ENCODE results near the gene VPS37B.
"Not testable (repeated sequence)": the region's sequence is repeated elsewhere in the genome, so short reads cannot be mapped to it uniquely, and the experiment has no call there.

Gene VPS37B

GRCh38 chr12:122927756-122928403 lies 32.0 kb upstream of the VPS37B start:
- H3K27ac Mint-ChIP-seq: no peak overlapping the region
- no peak overlapping the region for H3K4me3 Mint-ChIP-seq
- H3K27me3 Mint-ChIP-seq: no peaks in the 10 kb centered on the region
- H3K4me1 Mint-ChIP-seq (ENCODE audit: low read depth): no peaks in the 10 kb centered on the region
- H3K36me3 Mint-ChIP-seq: no peaks in the 10 kb centered on the region
- H3K9me3 Mint-ChIP-seq (ENCODE audit: low read depth): no peaks in the 10 kb centered on the region

- Mint-ChIP-seq H3K27me3 (no peaks in the 10 kb centered on the region), H3K4me1 (ENCODE audit: low read depth) (no peaks in the 10 kb centered on the region), H3K4me3 (no peak overlapping the region), H3K36me3 (no peaks in the 10 kb centered on the region), H3K9me3 (ENCODE audit: low read depth) (no peaks in the 10 kb centered on the region), H3K27ac (no peak overlapping the region)
Observed at GRCh38 chr12:122921917-122922316, 26.0 kb upstream of the VPS37B start.

- H3K4me3 Mint-ChIP-seq: no peak overlapping the region
- H3K27ac Mint-ChIP-seq: no peak overlapping the region
- no peaks in the 10 kb centered on the region for H3K27me3 Mint-ChIP-seq
- no peaks in the 10 kb centered on the region for H3K36me3 Mint-ChIP-seq
- H3K4me1 Mint-ChIP-seq (ENCODE audit: low read depth): peaks cover 2% of the 10 kb centered on the region
- no peaks in the 10 kb centered on the region for H3K9me3 Mint-ChIP-seq (ENCODE audit: low read depth)
Observed at GRCh38 chr12:122920687-122921086, 24.8 kb upstream of the VPS37B start.

DNA sequence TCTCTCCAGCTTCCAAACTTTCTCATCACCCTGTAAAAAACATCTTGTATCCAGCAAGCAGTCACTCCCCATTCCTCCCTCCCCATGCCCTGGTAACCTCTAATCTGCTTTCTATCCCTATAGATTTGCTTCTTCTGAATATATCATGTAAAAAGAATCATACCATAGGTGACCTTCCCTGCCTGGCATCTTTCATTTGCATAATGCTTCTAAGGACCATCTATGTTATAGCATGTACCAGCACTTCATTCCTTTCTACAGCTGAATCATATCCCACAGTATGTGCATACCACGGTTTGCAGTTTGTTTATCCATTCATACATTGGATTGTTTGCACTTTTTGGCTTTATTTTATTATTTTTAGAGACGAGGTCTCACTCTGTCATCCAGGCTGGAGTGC lies 22.9 kb upstream of the VPS37B start:
- Mint-ChIP-seq H3K36me3 (no peaks in the 10 kb centered on the region), H3K9me3 (ENCODE audit: low read depth) (no peaks in the 10 kb centered on the region), H3K27me3 (no peaks in the 10 kb centered on the region), H3K4me1 (ENCODE audit: low read depth) (peaks cover 2% of the 10 kb centered on the region), H3K27ac (no peak overlapping the region), H3K4me3 (no peak overlapping the region)

DNA sequence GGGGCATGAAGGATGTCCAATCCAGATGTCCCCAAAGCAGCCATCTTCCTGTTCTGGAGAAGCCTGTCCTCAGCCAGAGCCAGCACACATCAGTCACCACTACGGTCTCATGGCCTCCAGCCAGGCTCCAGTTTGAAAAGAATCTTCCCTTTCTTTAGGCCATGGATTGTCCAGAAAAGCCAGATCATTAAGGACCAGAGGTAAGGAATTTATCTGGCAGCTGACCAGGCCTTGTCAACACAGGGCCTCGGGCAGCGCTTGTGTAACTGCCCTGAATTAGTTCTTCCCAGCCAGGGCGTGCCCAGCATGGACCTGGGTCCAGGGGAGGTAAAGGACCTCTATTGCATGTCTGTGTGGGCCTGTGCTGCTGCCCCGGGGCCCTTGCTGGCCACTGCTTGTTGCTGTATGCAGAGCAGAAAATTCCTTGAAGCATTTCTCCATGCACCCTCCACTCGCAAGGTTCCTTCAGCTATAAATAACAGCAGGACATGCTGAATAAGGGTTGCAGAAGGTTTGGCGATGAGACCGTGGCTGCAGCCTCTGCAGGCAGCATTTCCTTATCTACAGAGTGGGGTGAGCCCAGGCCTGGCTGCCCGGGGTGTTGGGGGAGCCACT lies 21.7 kb upstream of the VPS37B start:
- Mint-ChIP-seq H3K4me1 (ENCODE audit: low read depth) (peaks cover 2% of the 10 kb centered on the region), H3K27ac (no peak overlapping the region)

GRCh38 chr12:122909442-122910288 lies 13.7 kb upstream of the VPS37B start:
- H3K4me1 Mint-ChIP-seq (ENCODE audit: low read depth): no peaks in the 10 kb centered on the region
- no peak overlapping the region for H3K4me3 Mint-ChIP-seq
- no peaks in the 10 kb centered on the region for H3K36me3 Mint-ChIP-seq
- no peaks in the 10 kb centered on the region for H3K9me3 Mint-ChIP-seq (ENCODE audit: low read depth)
- no peak overlapping the region for H3K27ac Mint-ChIP-seq
- H3K27me3 Mint-ChIP-seq: no peaks in the 10 kb centered on the region

More for the DNA sequence above, 21.7 kb upstream of the VPS37B start:
- H3K4me3 Mint-ChIP-seq: no peak overlapping the region
- no peaks in the 10 kb centered on the region for H3K9me3 Mint-ChIP-seq (ENCODE audit: low read depth)
- no peaks in the 10 kb centered on the region for H3K36me3 Mint-ChIP-seq
- H3K27me3 Mint-ChIP-seq: no peaks in the 10 kb centered on the region

DNA sequence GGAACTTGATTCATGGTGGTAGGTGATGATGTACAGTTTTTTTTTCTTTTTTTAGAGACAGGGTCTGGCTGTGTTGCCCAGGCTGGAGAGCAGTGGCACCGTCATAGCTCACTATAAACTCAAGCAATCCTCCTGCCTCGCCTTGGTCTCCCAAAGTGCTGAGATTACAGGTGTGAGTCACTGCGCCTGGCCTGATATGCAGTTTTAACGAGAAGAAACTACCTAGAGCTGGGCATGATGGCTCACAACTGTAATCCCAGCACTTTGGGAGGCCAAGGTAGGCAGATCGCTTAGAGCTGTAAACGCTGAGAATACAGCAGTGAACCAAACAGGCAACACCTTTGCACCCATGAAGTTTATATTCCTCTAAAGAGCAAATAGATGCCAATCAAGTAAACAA lies 13.0 kb upstream of the VPS37B start:
- Mint-ChIP-seq H3K9me3 (ENCODE audit: low read depth) (no peaks in the 10 kb centered on the region), H3K27me3 (no peaks in the 10 kb centered on the region), H3K36me3 (no peaks in the 10 kb centered on the region), H3K4me3 (no peak overlapping the region), H3K27ac (no peak overlapping the region), H3K4me1 (ENCODE audit: low read depth) (no peaks in the 10 kb centered on the region)

- not testable (repeated sequence) for H3K4me3 Mint-ChIP-seq; H3K27ac Mint-ChIP-seq; H3K36me3 Mint-ChIP-seq; H3K27me3 Mint-ChIP-seq; H3K9me3 Mint-ChIP-seq (ENCODE audit: low read depth)
- peaks cover 14% of the 10 kb centered on the region for H3K4me1 Mint-ChIP-seq (ENCODE audit: low read depth)
Observed at GRCh38 chr12:122905258-122905657, 9.3 kb upstream of the VPS37B start.

GRCh38 chr12:122903693-122904034 lies 7.7 kb upstream of the VPS37B start:
- no peak overlapping the region for H3K27ac Mint-ChIP-seq
- H3K36me3 Mint-ChIP-seq: no peaks in the 10 kb centered on the region
- no peak overlapping the region for H3K4me3 Mint-ChIP-seq
- peaks cover 28% of the 10 kb centered on the region for H3K4me1 Mint-ChIP-seq (ENCODE audit: low read depth)
- H3K27me3 Mint-ChIP-seq: no peaks in the 10 kb centered on the region
- no peaks in the 10 kb centered on the region for H3K9me3 Mint-ChIP-seq (ENCODE audit: low read depth)

DNA sequence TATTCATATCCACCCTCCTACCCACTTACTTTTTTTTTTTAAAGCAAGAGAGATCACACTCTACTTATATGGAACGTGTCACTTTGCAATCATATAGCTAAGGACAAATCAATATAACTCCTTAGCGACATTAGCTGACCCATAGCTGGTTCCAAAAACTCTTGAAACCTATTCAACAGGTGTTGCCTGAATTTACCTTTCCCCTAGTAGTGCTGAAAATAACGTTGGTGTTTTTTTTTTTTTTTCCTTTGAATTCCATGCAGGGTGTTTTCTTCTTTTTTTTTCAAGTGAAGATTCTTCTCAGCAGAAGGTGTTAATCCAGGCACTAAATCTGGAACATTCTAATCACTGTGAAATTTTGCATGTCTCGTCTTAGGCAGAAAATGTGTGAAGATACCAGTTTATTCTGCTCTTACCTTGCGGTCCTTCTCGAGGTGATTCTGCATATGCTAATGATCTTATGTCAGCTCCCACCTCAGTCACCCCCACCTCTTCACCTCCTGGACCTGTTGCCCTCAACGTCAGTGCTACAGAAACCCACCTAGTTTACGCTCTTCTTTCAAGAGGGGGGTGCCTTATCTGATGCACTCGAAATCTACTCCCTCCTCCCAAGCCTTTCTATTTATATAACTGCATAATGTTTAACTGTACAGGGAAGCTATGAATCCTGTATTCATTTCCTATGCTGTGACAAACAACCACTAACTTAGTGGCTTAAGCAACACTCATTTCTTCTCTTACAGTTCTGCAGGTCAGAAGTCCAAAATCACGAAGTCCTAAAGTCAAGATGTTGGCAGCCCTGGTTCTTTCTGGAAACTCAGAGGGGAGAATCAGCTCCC lies 7.1 kb upstream of the VPS37B start:
- H3K36me3 Mint-ChIP-seq: no peaks in the 10 kb centered on the region
- no peaks in the 10 kb centered on the region for H3K27me3 Mint-ChIP-seq

GRCh38 chr12:122899887-122900286 lies 4.0 kb upstream of the VPS37B start:
- Mint-ChIP-seq H3K27ac (peak overlapping the region; percentile 81), H3K9me3 (ENCODE audit: low read depth) (no peaks in the 10 kb centered on the region), H3K27me3 (no peaks in the 10 kb centered on the region), H3K4me3 (peak overlapping the region; percentile 7), H3K36me3 (no peaks in the 10 kb centered on the region), H3K4me1 (ENCODE audit: low read depth) (peaks cover 59% of the 10 kb centered on the region)

More for the DNA sequence above, 7.1 kb upstream of the VPS37B start:
- Mint-ChIP-seq H3K27ac (no peak overlapping the region), H3K4me1 (ENCODE audit: low read depth) (peaks cover 34% of the 10 kb centered on the region), H3K4me3 (no peak overlapping the region), H3K9me3 (ENCODE audit: low read depth) (no peaks in the 10 kb centered on the region)

DNA sequence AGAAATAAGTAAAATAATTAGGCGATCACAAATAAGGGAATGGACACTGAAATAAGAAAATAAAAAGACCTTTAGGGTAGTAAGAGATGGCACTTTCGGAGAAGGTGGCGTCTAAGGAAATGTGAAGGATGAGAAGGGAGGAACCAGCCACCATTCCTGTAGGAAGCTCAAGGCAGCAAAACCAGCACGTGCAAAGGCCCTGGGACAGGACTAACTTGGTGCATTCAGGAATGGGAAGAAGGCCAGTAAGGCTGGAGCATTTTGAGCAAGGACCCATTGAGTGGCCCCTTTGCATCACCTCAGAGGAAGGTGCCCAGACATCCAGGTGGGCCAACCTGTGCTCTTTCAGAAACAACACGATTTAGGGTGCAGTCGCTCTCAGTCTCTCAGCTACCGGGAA lies 738 bp upstream of the VPS37B start:
- H3K4me1 Mint-ChIP-seq (ENCODE audit: low read depth): peaks cover 86% of the 10 kb centered on the region
- H3K27ac Mint-ChIP-seq: peak overlapping the region; percentile 92
- peak overlapping the region; percentile 92 for H3K4me3 Mint-ChIP-seq
- H3K36me3 Mint-ChIP-seq: peaks cover 3% of the 10 kb centered on the region
- no peaks in the 10 kb centered on the region for H3K27me3 Mint-ChIP-seq
- no peaks in the 10 kb centered on the region for H3K9me3 Mint-ChIP-seq (ENCODE audit: low read depth)

- peaks cover 88% of the 10 kb centered on the region for H3K4me1 Mint-ChIP-seq (ENCODE audit: low read depth)
- H3K9me3 Mint-ChIP-seq (ENCODE audit: low read depth): no peaks in the 10 kb centered on the region
- no peaks in the 10 kb centered on the region for H3K27me3 Mint-ChIP-seq
- H3K36me3 Mint-ChIP-seq: peaks cover 3% of the 10 kb centered on the region
- peak overlapping the region; percentile 92 for H3K27ac Mint-ChIP-seq
- peak overlapping the region; percentile 92 for H3K4me3 Mint-ChIP-seq
Observed at GRCh38 chr12:122895320-122895703, 612 bp downstream of the VPS37B start.

DNA sequence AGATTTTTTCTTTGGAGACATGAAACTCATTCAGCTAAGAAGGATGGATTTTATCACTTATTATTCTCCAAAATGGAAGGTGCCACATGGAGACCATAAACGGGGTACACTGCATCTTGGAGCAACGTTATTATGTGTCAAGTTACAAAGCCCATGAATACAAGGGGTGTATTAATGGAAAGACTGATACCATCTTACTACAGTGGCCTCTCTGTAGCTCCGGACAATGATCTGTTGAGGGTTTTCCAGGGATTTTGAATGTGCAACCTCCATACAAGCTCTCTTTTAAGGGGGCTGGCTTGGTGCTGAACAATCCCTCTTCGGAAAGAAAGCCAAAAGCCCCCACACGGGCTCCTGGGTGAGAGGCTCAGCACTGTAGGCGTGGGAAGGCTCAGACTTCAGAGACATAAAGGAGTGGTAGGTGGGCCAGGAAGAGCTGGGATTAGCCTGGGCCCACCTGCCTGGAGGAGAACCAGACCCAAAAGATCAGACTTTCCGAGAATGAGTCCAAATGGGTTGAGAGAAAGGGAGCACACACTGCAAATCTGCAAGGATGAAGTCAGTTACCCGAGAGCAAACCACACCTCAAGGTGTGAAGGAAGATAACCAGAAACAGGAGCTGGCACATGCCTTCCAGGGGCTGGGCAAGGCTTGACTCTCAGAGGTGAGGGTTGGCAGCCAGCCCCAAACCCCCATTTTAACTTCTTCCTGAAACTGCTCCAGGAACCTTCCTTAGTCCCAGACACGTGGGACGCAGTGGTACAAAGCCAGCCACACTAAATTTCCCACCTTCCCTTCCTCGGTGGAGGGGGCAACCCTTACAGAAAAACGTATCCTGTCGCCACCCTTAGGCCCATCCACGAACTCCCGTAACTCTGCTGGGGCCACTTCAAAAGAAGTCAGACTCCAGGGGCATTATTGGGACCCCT lies 1.5 kb downstream of the VPS37B start:
- Mint-ChIP-seq H3K36me3 (peaks cover 3% of the 10 kb centered on the region), H3K27me3 (no peaks in the 10 kb centered on the region), H3K4me1 (ENCODE audit: low read depth) (peaks cover 87% of the 10 kb centered on the region), H3K9me3 (ENCODE audit: low read depth) (no peaks in the 10 kb centered on the region), H3K27ac (peak overlapping the region; percentile 92), H3K4me3 (peak overlapping the region; percentile 92)
